K562 (cell line): ENCODE data around the gene PTBP3. TPM values are rescaled to one million over a fixed set of nuclear protein-coding genes. Genes with fewer than 3 reads are reported as not detected.

Source experiments
- ATAC-seq: fragments of 200-7000 bp; cut with Tn5 transposase; 3 replicates; pipeline ENCODE4 v1.9.1; 2020; ENCODE audit warnings: moderate library complexity
- BruUV-seq: library from RNA; stranded (reverse); fragments of 400-500 nt; replicated peaks from 2 replicates; lab custom pipeline; 2021; lab: Mats Ljungman, UMichigan
- CTCF ChIA-PET: fragments of 300-600 bp; formaldehyde crosslinking; extraction: SDS; loops from one replicate; lab custom pipeline; 2021; ENCODE audit warnings: low intra/inter-chr PET ratio; lab: Yijun Ruan, JAX
- POLR2A ChIA-PET: fragments of 300-600, 350-650 bp; sonication (Branson Sonifier 250); formaldehyde crosslinking; extraction: SDS; loops from one replicate; lab custom pipeline; 2021; ENCODE audit warnings: antibody characterized with exemption, inconsistent platforms; lab: Yijun Ruan, JAX
- DNase-seq, 4 experiments: peaks; one replicate each; pipeline versions ENCODE4 v3.0.0 to v3.0.0-alpha.2; 2011 to 2018; ENCODE audit warnings: low spot score in 3 of 4, mixed read lengths in 3 of 4; ENCODE audit errors: extremely low read depth in 1 of 4
- FAIRE-seq: peaks from 2 replicates; lab custom pipeline; 2011; peaks lifted over from hg19 to GRCh38; lab: Jason Lieb, UNC
- H2AFZ ChIP-seq: 2 replicates; pipeline ENCODE4 v1.6.0; 2011; ENCODE audit warnings: low read depth, low read length, control low read depth, inconsistent platforms
- H3K27ac ChIP-seq: fragments of 200-600 bp; 3 replicates; pipeline ENCODE4 v1.8.0; 2011; ENCODE audit warnings: low read depth, mild to moderate bottlenecking, control low read depth, inconsistent platforms, low read length, moderate library complexity, mixed read lengths; ENCODE audit errors: extremely low read depth
- H3K27me3 ChIP-seq, 2 experiments: fragments of 300-600 bp in 1 of 2; 2 replicates in 1 of 2; 3 replicates in 1 of 2; pipeline versions ENCODE4 v1.6.0 to v1.8.0; 2011; ENCODE audit warnings: inconsistent platforms in 2 of 2, low read length in 2 of 2, mild to moderate bottlenecking in 1 of 2, mixed read lengths in 1 of 2, moderate library complexity in 1 of 2; ENCODE audit not compliant: control insufficient read depth in 2 of 2, insufficient read depth in 2 of 2
- H3K36me3 ChIP-seq: fragments of 300-600 bp; 3 replicates; pipeline ENCODE4 v1.8.0; 2011; ENCODE audit warnings: mild to moderate bottlenecking, low read length, inconsistent platforms; ENCODE audit not compliant: control insufficient read depth, insufficient read depth
- H3K4me1 ChIP-seq, 2 experiments: fragments of 200-600 bp in 1 of 2; replicated peaks in 1 of 2; 2 replicates in 1 of 2; 3 replicates in 1 of 2; pipeline versions ENCODE4 v1.5.1 to v1.8.0; 2011; ENCODE audit warnings: inconsistent platforms in 2 of 2, low read length in 2 of 2, mild to moderate bottlenecking in 1 of 2, mixed read lengths in 1 of 2, moderate library complexity in 1 of 2; ENCODE audit not compliant: control insufficient read depth in 2 of 2, insufficient read depth in 2 of 2
- H3K4me2 ChIP-seq: 2 replicates; pipeline ENCODE4 v1.6.1; 2011; ENCODE audit warnings: low read length, control low read depth, inconsistent platforms, mixed read lengths; ENCODE audit not compliant: insufficient read depth
- H3K4me3 ChIP-seq: fragments of 200-600 bp; sonication (generic), shearing (Covaris generic); 2 replicates; pipeline ENCODE4 v1.5.1; 2016; ENCODE audit warnings: control low read depth, inconsistent platforms
- H3K79me2 ChIP-seq: fragments of 200-600 bp; 3 replicates; pipeline ENCODE4 v1.8.0; 2011; ENCODE audit warnings: low read length, inconsistent platforms; ENCODE audit not compliant: control insufficient read depth, insufficient read depth
- H3K9ac ChIP-seq, 2 experiments: 2 replicates each; pipeline versions ENCODE4 v1.6.0 to v1.6.1; 2011; ENCODE audit warnings: low read depth in 2 of 2, low read length in 2 of 2, control low read depth in 1 of 2, inconsistent platforms in 1 of 2, mild to moderate bottlenecking in 1 of 2, mixed read lengths in 1 of 2; ENCODE audit not compliant: insufficient read depth in 1 of 2
- H3K9me1 ChIP-seq: one replicate; pipeline ENCODE4 v1.6.0; 2011; ENCODE audit warnings: inconsistent platforms, mild to moderate bottlenecking, low read length, moderate library complexity; ENCODE audit not compliant: control insufficient read depth, insufficient read depth
- H3K9me3 ChIP-seq: replicated peaks from 2 replicates; pipeline ENCODE4 v1.5.1; 2011; ENCODE audit warnings: low read depth, low read length, inconsistent platforms; ENCODE audit not compliant: control insufficient read depth, insufficient read depth
- H4K20me1 ChIP-seq: replicated peaks from 2 replicates; pipeline ENCODE4 v1.6.1; 2011; ENCODE audit warnings: low read length, inconsistent platforms, mixed read lengths; ENCODE audit not compliant: control insufficient read depth, insufficient read depth
- E2F1 ChIP-seq: sonication (generic); formaldehyde crosslinking; IDR thresholded peaks from 2 replicates; pipeline ENCODE4 v1.8.1; 2023; ENCODE audit warnings: mild to moderate bottlenecking, missing genetic modification reagents, moderate library complexity
- HDAC2 ChIP-seq: fragments of 450-650 bp; IDR thresholded peaks from 2 replicates; pipeline ENCODE4 v1.6.1; 2016; ENCODE audit warnings: mild to moderate bottlenecking
- KLF1 ChIP-seq: fragments of 450-650 bp; IDR thresholded peaks from 2 replicates; pipeline ENCODE4 v1.6.1; 2016; ENCODE audit warnings: missing genetic modification characterization, missing compliant biosample characterization
- PHF20 ChIP-seq: fragments of 450-650 bp; IDR thresholded peaks from 2 replicates; pipeline ENCODE4 v1.6.1; 2018; ENCODE audit not compliant: partially characterized antibody
- PPARD ChIP-seq: fragments of 250-450 bp; sonication (Bioruptor Pico); IDR thresholded peaks from 2 replicates; pipeline ENCODE4 v1.8.0; 2022; ENCODE audit warnings: inconsistent platforms, mild to moderate bottlenecking, moderate library complexity
- ZNF639 ChIP-seq, 2 experiments: fragments of 200-800 bp in 1 of 2; sonication (Bioruptor generic) in 1 of 2; sonication (generic) in 1 of 2; formaldehyde crosslinking in 1 of 2; IDR thresholded peaks in 1 of 2; conservative IDR thresholded peaks in 1 of 2; 2 replicates each; pipeline versions ENCODE4 v1.5.0 to v1.6.1; 2016 to 2020; ENCODE audit warnings: missing compliant biosample characterization in 1 of 2, missing genetic modification characterization in 1 of 2, missing genetic modification reagents in 1 of 2
- ZNF780A ChIP-seq: fragments of 250-450 bp; sonication (Bioruptor Pico); IDR thresholded peaks from 2 replicates; pipeline ENCODE4 v1.5.0; 2021; ENCODE audit warnings: mild to moderate bottlenecking
- WGBS: fragments of 100-300 bp; shearing (Covaris generic); methylation state at CpG from one replicate; pipeline ENCODE4 v1.1.6; 2016; ENCODE audit warnings: low coverage, mixed read lengths; ENCODE audit not compliant: insufficient coverage; ENCODE audit errors: missing lambda C conversion rate; 5-methylcytosine and 5-hydroxymethylcytosine counted together
- in situ Hi-C: fragments of 300-500 bp; cut with MboI; formaldehyde crosslinking; loops from 4 replicates; pipeline ENCODE4 v1.15.0; 2018; ENCODE audit warnings: inconsistent platforms, mixed read lengths
- intact Hi-C: fragments of 100-400 bp; cut with micrococcal nuclease; formaldehyde crosslinking; loops from 2 replicates; pipeline ENCODE4 v1.14.2; 2022
- polyA plus RNA-seq, 8 experiments: library from polyadenylated mRNA; depleted of rRNA in 4 of 8; stranded (reverse) in 5 of 8; unstranded in 3 of 8; fragments of >200 nt; fragmentation: Nextera tagmentation in 2 of 8; fragmentation: Illumina TruSeq in 1 of 8; extraction: Ambion mirVana in 2 of 8; extraction: Trizol in 1 of 8; gene quantifications; 2 replicates each; pipeline versions ENCODE4 v1.2.1 to v1.2.3, GENCODE V29; 2011 to 2014; ENCODE audit warnings: inconsistent platforms in 1 of 8, missing spikeins in 1 of 8
- total RNA-seq, 7 experiments: library from RNA; depleted of rRNA in 6 of 7; stranded (reverse); fragments of >200 nt in 6 of 7; fragmentation: Illumina TruSeq in 2 of 7; extraction: Trizol in 2 of 7; gene quantifications; 2 replicates each; pipeline versions ENCODE4 v1.2.1 to v1.2.3, GENCODE V29; 2011 to 2021; ENCODE audit warnings: low replicate concordance in 1 of 7

Gene PTBP3
- total and polyA plus RNA-seq, 9 of the 15 experiments (the other 6 are each of a cell fraction or from before 2014, with no cell fraction given) = 22.4 to 132 (median 68.0) TPM

GRCh38 chr9:112265391-112265790 is 68.0 kb downstream of the PTBP3 start:
- no TSS peak for BruUV-seq
- H3K9ac ChIP-seq = no peak overlapping the region
- no peaks in the 10 kb centered on the region for H4K20me1 ChIP-seq
- DNase-seq = no peak
- TF ChIP-seq E2F1 (no peak), PHF20 (no peak), ZNF639 (CRISPR knock-in tag; conservative IDR thresholded peaks at IDR 0.05 in 1 of 2, IDR thresholded peaks at IDR 0.05 in 1 of 2) (no peak), KLF1 (tag) (no peak), HDAC2 (no peak), PPARD (CRISPR knock-in tag) (no peak), ZNF780A (CRISPR knock-in tag) (no peak)
- no peak overlapping the region for H3K4me3 ChIP-seq
- no peaks in the 10 kb centered on the region for H3K27me3 ChIP-seq
- no peaks in the 10 kb centered on the region for H3K9me3 ChIP-seq
- no peak overlapping the region for H3K4me2 ChIP-seq
- H3K9me1 ChIP-seq = no peaks in the 10 kb centered on the region
- in situ Hi-C loops (no loop called here), intact Hi-C loops (no loop called here)
- CTCF ChIA-PET = no interaction called here
- peaks cover 38% of the 10 kb centered on the region; the same call in 2 of the 3 replicates for H3K79me2 ChIP-seq
- 90% methylated on average over 9 of the region's 9 CpGs for WGBS
- no peak overlapping the region for H2AFZ ChIP-seq
- no peak for FAIRE-seq
- H3K27ac ChIP-seq = no peak overlapping the region
- H3K4me1 ChIP-seq = peaks cover 0 to 14% of the 10 kb centered on the region in 2 experiments; a peak in 4 of 5 replicates
- ATAC-seq = no peak
- POLR2A ChIA-PET = interaction anchor here (0.7 kb wide), 1 partner anchor 166 kb away, joined by 3 read pairs; no protein-coding TSS in a partner anchor
- peaks cover 65% of the 10 kb centered on the region for H3K36me3 ChIP-seq
